ENCODE measurements around the gene GPLD1.
"Not testable (repeated sequence)": the region's sequence is repeated elsewhere in the genome, so short reads cannot be mapped to it uniquely, and the experiment has no call there.

Gene GPLD1

GRCh38 chr6:24405262-24405661 lies 84.1 kb downstream of the GPLD1 start:
- Histone ChIP-seq H3K36me3 (ENCODE audit: control insufficient read depth, low read depth, low read length) (peaks cover 37% of the 10 kb centered on the region), H3K27ac (ENCODE audit: low read length) (no peak overlapping the region), H3K9ac (ENCODE audit: low read length) (no peak overlapping the region), H3K4me1 (ENCODE audit: control insufficient read depth, low read depth, low read length) (peaks cover 29% of the 10 kb centered on the region), H3K27me3 (ENCODE audit: control insufficient read depth, insufficient read depth, low read length) (no peaks in the 10 kb centered on the region), H3K4me3 (ENCODE audit: low read length) (peak overlapping the region; percentile 84), H3K9me3 (ENCODE audit: control insufficient read depth, low read depth, low read length) (no peaks in the 10 kb centered on the region)

DNA sequence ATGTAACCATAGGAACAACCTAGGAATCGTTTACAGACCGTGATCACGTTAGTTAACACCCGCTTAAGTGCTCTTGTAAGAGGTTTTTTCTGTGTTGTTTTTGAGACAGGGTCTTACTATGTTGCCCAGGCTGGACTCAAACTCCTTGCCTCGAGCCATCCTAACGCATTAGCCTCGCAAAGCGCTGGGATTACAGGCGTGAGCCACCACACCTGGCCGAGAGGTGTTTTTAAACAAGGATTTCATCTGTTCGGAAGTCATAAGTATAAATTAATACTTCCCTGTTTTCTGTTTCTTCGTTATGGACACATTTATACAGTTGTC lies 85.9 kb downstream of the GPLD1 start:
- Histone ChIP-seq H3K27ac (ENCODE audit: low read length) (no peak overlapping the region), H3K27me3 (ENCODE audit: control insufficient read depth, insufficient read depth, low read length) (no peaks in the 10 kb centered on the region), H3K4me3 (ENCODE audit: low read length) (peak overlapping the region; percentile 84), H3K4me1 (ENCODE audit: control insufficient read depth, low read depth, low read length) (peaks cover 38% of the 10 kb centered on the region), H3K9me3 (ENCODE audit: control insufficient read depth, low read depth, low read length) (no peaks in the 10 kb centered on the region), H3K36me3 (ENCODE audit: control insufficient read depth, low read depth, low read length) (peaks cover 19% of the 10 kb centered on the region), H3K9ac (ENCODE audit: low read length) (peak overlapping the region; percentile 75)

DNA sequence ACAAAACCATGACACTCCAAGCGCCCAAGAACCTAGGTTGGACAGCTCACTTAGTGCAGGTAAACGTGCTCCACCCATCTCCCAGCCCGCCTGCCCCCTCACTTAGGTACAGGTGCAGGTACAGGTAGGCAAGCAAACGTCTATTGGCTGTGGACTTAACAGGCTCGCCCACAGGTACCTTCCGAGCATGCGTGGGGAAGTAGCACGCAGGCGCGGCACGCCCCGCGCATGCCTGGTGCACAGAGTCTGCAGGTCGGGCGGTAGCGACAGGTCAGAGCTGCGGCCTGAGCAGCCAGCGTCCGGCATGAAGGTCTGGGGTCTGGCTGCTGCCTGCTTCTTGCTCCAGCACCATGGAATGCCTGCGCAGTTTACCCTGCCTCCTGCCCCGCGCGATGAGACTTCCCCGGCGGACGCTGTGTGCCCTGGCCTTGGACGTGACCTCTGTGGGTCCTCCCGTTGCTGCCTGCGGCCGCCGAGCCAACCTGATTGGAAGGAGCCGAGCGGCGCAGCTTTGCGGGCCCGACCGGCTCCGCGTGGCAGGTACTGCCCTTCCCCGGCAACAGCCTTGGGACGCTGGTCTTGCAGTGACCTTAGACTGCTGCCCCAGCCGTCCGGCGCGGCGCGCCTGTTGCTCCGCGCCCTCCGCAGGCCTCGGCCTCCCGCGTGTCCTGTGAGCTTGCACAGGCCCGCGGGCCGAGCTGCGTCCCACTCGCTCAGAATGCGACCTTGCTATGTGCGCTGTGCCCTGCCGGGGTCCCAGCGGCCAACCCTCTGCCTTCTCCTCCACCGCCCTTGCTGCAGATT lies 86.5 kb downstream of the GPLD1 start, which contains the start of gene MRS2:
TSS of gene MRS2 (plus strand) at position 240 of the 804 bp plus-strand sequence. CDS start at position 351, 111 bp downstream.
- Histone ChIP-seq H3K27ac (ENCODE audit: low read length) (peak within 1 kb of the TSS; percentile 35), H3K4me1 (ENCODE audit: control insufficient read depth, low read depth, low read length) (peaks cover 38% of the 10 kb centered on the region), H3K27me3 (ENCODE audit: control insufficient read depth, insufficient read depth, low read length) (no peaks in the 10 kb centered on the region), H3K9me3 (ENCODE audit: control insufficient read depth, low read depth, low read length) (no peaks in the 10 kb centered on the region), H3K36me3 (ENCODE audit: control insufficient read depth, low read depth, low read length) (peaks cover 14% of the 10 kb centered on the region), H3K9ac (ENCODE audit: low read length) (peak within 1 kb of the TSS; percentile 75), H3K4me3 (ENCODE audit: low read length) (peak within 1 kb of the TSS; percentile 84)

DNA sequence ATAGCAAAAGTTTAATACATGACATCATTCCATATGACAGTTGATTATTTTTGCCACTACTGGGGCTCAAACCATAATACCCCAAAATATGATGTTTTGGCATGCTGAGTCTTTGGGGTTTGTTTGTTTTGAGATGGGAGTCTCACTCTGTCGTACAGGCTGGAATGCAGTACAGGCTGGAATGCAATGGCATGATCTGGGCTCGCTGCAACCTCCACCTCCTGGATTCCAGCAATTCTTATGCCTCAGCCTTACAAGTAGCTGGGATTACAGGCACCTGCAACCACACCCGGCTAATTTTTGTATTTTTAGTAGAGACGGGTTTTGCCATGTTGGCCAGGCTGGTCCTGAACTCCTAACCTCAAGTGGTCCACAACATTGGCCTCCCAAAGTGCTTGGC lies 87.9 kb downstream of the GPLD1 start:
- peaks cover 5% of the 10 kb centered on the region for H3K36me3 ChIP-seq (ENCODE audit: control insufficient read depth, low read depth, low read length)
- H3K4me3 ChIP-seq (ENCODE audit: low read length), result peak overlapping the region; percentile 84
- peak overlapping the region; percentile 4 for H3K9ac ChIP-seq (ENCODE audit: low read length)
- peaks cover 7% of the 10 kb centered on the region for H3K9me3 ChIP-seq (ENCODE audit: control insufficient read depth, low read depth, low read length)
- H3K27ac ChIP-seq (ENCODE audit: low read length), result peak overlapping the region; percentile 21
- H3K27me3 ChIP-seq (ENCODE audit: control insufficient read depth, insufficient read depth, low read length), result no peaks in the 10 kb centered on the region
- peaks cover 38% of the 10 kb centered on the region for H3K4me1 ChIP-seq (ENCODE audit: control insufficient read depth, low read depth, low read length)

- H3K9me3 ChIP-seq (ENCODE audit: control insufficient read depth, low read depth, low read length), result peaks cover 10% of the 10 kb centered on the region
- peak overlapping the region; percentile 34 for H3K4me3 ChIP-seq (ENCODE audit: low read length)
- peak overlapping the region; percentile 19 for H3K27ac ChIP-seq (ENCODE audit: low read length)
- peaks cover 36% of the 10 kb centered on the region for H3K4me1 ChIP-seq (ENCODE audit: control insufficient read depth, low read depth, low read length)
- H3K27me3 ChIP-seq (ENCODE audit: control insufficient read depth, insufficient read depth, low read length); H3K36me3 ChIP-seq (ENCODE audit: control insufficient read depth, low read depth, low read length): not testable (repeated sequence)
- H3K9ac ChIP-seq (ENCODE audit: low read length), result peak overlapping the region; percentile 12
Observed at GRCh38 chr6:24400045-24401039, 89.0 kb downstream of the GPLD1 start.

DNA sequence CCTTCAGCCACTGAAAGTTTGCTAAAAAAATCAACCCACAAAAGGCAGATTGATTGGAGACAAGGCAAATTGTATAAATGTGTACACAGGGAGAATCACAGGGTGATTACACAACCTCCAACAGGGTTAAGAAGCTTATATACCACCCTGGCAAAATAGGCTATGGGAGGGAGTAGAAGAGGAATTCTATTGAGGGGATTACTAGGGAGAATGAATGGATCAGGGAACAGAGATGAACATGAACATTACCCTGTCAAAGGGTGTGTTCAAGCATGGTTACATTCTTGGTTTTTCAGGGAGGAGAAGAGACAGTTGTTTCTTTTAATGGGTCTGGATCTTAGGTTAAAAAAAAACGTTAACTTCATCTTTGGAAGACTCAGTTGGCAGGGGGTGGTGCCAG lies 91.7 kb downstream of the GPLD1 start:
- Histone ChIP-seq H3K4me1 (ENCODE audit: control insufficient read depth, low read depth, low read length) (peaks cover 22% of the 10 kb centered on the region), H3K9me3 (ENCODE audit: control insufficient read depth, low read depth, low read length) (peaks cover 10% of the 10 kb centered on the region), H3K27ac (ENCODE audit: low read length) (no peak overlapping the region), H3K36me3 (ENCODE audit: control insufficient read depth, low read depth, low read length) (no peaks in the 10 kb centered on the region), H3K4me3 (ENCODE audit: low read length) (no peak overlapping the region), H3K9ac (ENCODE audit: low read length) (no peak overlapping the region), H3K27me3 (ENCODE audit: control insufficient read depth, insufficient read depth, low read length) (no peaks in the 10 kb centered on the region)

DNA sequence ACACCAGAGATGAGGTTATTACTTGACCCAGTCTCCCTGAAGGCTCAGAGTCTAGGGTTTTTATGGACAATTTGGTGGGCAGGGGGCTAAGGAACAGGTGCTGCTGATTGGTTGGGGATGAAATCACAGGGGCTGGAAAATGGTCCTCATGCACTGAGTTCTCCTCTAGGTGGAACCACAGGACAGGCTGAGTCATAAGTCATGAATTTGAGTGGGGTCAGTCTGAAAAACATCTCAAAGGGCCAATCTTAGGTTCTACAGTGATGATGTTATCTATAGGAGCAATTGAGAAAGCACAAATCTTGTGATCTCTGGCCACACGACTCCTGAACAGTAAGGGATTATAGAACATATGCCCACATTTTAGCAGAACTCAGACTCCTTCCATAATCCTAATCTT lies 92.6 kb downstream of the GPLD1 start:
- H3K9ac ChIP-seq (ENCODE audit: low read length), result no peak overlapping the region
- peaks cover 17% of the 10 kb centered on the region for H3K4me1 ChIP-seq (ENCODE audit: control insufficient read depth, low read depth, low read length)
- peaks cover 10% of the 10 kb centered on the region for H3K9me3 ChIP-seq (ENCODE audit: control insufficient read depth, low read depth, low read length)
- no peaks in the 10 kb centered on the region for H3K27me3 ChIP-seq (ENCODE audit: control insufficient read depth, insufficient read depth, low read length)
- no peak overlapping the region for H3K27ac ChIP-seq (ENCODE audit: low read length)
- no peaks in the 10 kb centered on the region for H3K36me3 ChIP-seq (ENCODE audit: control insufficient read depth, low read depth, low read length)
- H3K4me3 ChIP-seq (ENCODE audit: low read length), result no peak overlapping the region

DNA sequence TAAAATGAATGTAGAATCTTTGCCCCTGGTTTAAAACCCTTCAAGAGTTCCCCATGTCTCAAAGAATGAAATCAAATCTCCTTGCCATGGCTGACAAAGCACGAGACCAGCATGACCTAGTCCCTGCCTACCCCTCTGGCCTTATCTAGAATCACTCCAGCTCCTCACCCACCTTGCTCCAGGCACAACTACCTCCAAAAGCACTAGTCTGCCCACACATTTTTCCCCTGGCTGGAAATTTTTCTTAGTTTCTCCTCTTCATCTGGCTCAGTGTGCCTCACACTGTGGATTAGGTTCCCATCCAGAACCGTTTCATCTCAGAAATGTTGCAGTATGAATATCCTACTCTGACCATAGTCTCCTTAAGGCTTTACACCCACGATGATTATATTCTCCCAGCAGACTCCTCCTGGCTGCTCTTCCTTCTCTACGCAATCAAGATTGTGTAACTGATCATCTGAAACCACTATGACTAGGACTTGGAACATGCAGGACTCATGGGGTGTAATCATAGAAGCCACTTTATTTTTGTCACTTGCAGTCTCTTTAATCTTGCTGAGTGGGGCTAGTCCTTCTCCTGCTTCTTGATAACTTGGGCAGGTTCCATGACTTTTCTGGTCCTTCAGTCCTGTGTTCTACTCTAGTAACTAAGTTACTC lies 94.5 kb downstream of the GPLD1 start:
- H3K9ac ChIP-seq (ENCODE audit: low read length), result no peak overlapping the region
- peaks cover 10% of the 10 kb centered on the region for H3K9me3 ChIP-seq (ENCODE audit: control insufficient read depth, low read depth, low read length)
- H3K27ac ChIP-seq (ENCODE audit: low read length), result no peak overlapping the region
- peaks cover 7% of the 10 kb centered on the region for H3K4me1 ChIP-seq (ENCODE audit: control insufficient read depth, low read depth, low read length)
- no peak overlapping the region for H3K4me3 ChIP-seq (ENCODE audit: low read length)
- no peaks in the 10 kb centered on the region for H3K27me3 ChIP-seq (ENCODE audit: control insufficient read depth, insufficient read depth, low read length)
- H3K36me3 ChIP-seq (ENCODE audit: control insufficient read depth, low read depth, low read length), result no peaks in the 10 kb centered on the region

- no peak overlapping the region for H3K27ac ChIP-seq (ENCODE audit: low read length)
- no peaks in the 10 kb centered on the region for H3K4me1 ChIP-seq (ENCODE audit: control insufficient read depth, low read depth, low read length)
- H3K36me3 ChIP-seq (ENCODE audit: control insufficient read depth, low read depth, low read length), result no peaks in the 10 kb centered on the region
- H3K9ac ChIP-seq (ENCODE audit: low read length), result no peak overlapping the region
- H3K4me3 ChIP-seq (ENCODE audit: low read length), result no peak overlapping the region
- no peaks in the 10 kb centered on the region for H3K27me3 ChIP-seq (ENCODE audit: control insufficient read depth, insufficient read depth, low read length)
- peaks cover 10% of the 10 kb centered on the region for H3K9me3 ChIP-seq (ENCODE audit: control insufficient read depth, low read depth, low read length)
Observed at GRCh38 chr6:24394061-24394779, 95.2 kb downstream of the GPLD1 start.

DNA sequence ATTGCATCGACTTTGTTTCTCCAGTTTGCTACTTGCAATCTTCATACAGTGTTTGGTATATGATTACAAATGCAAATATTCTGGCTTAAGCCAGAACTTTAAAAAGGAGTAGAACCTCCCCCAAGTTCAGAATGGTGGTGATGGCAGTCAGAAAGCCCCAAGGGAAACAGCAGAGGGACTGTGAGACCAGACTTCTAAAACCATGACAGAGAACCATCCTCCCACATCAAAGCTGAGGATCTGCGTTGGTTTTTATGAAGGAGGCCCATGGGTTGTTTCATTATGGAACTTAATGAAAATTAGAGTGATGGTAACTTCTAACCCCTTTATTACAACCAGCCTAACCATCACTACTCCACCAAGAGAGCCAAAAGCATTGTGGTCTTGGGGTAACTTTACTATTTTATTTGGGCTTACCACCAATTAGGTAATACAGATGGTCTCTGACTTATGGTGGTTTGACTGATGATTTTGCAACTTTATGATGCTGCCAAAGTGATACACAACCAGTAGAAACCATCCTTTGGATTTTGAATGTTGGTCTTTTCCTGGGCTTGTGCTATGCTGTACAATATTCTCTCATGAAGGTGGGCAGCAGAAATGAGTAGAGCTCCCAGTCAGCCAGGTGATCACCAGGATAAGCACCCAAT lies 97.5 kb downstream of the GPLD1 start:
- Histone ChIP-seq H3K4me3 (ENCODE audit: low read length) (no peak overlapping the region), H3K9ac (ENCODE audit: low read length) (no peak overlapping the region), H3K36me3 (ENCODE audit: control insufficient read depth, low read depth, low read length) (no peaks in the 10 kb centered on the region), H3K27me3 (ENCODE audit: control insufficient read depth, insufficient read depth, low read length) (no peaks in the 10 kb centered on the region), H3K4me1 (ENCODE audit: control insufficient read depth, low read depth, low read length) (no peaks in the 10 kb centered on the region), H3K27ac (ENCODE audit: low read length) (no peak overlapping the region), H3K9me3 (ENCODE audit: control insufficient read depth, low read depth, low read length) (peaks cover 5% of the 10 kb centered on the region)

Data from iPS-18a (cell line).